Ascending aorta (tissue), 2 donors: ENCODE results near the gene CA10. TPM values are rescaled to one million over a fixed set of nuclear protein-coding genes. Genes with fewer than 3 reads are reported as not detected.

Source experiments
- DNase-seq, 2 donors: peaks; one replicate each; pipeline ENCODE4 v3.0.0-alpha.2; 2019; ENCODE audit warnings: low spot score in 2 of 2
- H3K27ac ChIP-seq, 2 donors: fragments of 200-600 bp; sonication (generic); one replicate each; pipeline ENCODE4 v1.5.1; 2016 to 2017; ENCODE audit warnings: mild to moderate bottlenecking in 1 of 2
- H3K27me3 ChIP-seq: fragments of 200-600 bp; sonication (generic); one replicate; pipeline ENCODE4 v1.5.1; 2017
- H3K36me3 ChIP-seq, 2 donors: fragments of 200-600 bp; sonication (generic); one replicate each; pipeline ENCODE4 v1.5.1; 2016
- H3K4me1 ChIP-seq, 2 donors: fragments of 200-600 bp; sonication (generic); one replicate each; pipeline ENCODE4 v1.5.1; 2016 to 2017; ENCODE audit warnings: mild to moderate bottlenecking in 1 of 2
- H3K4me3 ChIP-seq, 2 donors: fragments of 200-600 bp; sonication (generic); one replicate each; pipeline ENCODE4 v1.5.1; 2016 to 2017; ENCODE audit warnings: mild to moderate bottlenecking in 1 of 2
- H3K9me3 ChIP-seq, 2 donors: fragments of 200-600 bp; sonication (generic); one replicate each; pipeline ENCODE4 v1.5.1; 2016
- intact Hi-C: fragments of 100-400 bp; cut with DNase I; formaldehyde crosslinking; loops from one replicate; pipeline ENCODE4 v1.15.1; 2023
- total RNA-seq: library from RNA; depleted of rRNA; stranded (reverse); fragments of >200 nt; gene quantifications from one replicate; pipeline ENCODE4 v1.1.0, GENCODE V29; 2016
- TF ChIP-seq, protein P1 (sequence below), 3 experiments: fragments of 200-600 bp in 2 of 3; fragments of 450-650 bp in 1 of 3; sonication (generic) in 2 of 3; IDR thresholded peaks; one replicate each; pipeline ENCODE4 v1.5.1; 2016 to 2019; ENCODE audit warnings: antibody characterized with exemption in 3 of 3, mild to moderate bottlenecking in 1 of 3, moderate library complexity in 1 of 3

Gene CA10
- total RNA-seq, 1 donor from 2014 or later: not detected

DNA sequence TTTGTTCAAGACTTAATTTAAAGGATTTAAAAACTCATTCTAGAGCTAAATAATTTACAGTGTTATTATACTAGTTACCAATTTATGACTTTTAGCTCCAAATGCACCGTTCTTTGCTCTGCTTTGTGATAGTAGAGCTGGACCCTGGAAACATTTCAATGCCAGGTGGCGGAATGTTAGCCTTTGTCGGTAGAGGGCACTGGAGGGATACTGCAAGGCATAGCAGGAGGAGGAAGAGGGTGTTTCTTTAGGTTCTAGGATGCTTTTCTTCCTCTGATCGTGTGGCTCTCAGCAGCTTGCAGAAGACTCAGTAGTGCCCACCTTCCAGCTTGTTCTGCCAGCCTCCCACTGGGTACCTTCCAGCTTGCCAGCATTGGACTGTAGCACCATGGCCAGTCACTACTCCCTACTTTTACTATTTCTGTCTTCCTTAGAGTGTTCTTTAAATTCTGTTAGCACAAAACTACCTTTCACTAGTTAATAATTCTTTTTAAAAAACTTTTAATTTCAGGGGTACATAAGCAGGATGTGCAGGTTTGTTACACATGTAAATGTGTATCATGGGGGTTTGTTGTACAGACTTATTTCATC, 572.9 kb downstream of the CA10 start:
- H3K9me3 ChIP-seq: no peaks in the 10 kb centered on the region
- intact Hi-C loops: no loop called here
- no peaks in the 10 kb centered on the region for H3K4me1 ChIP-seq
- no peak overlapping the region for H3K27ac ChIP-seq
- no peaks in the 10 kb centered on the region for H3K36me3 ChIP-seq
- H3K27me3 ChIP-seq: no peaks in the 10 kb centered on the region
- DNase-seq: no peak
- no peak overlapping the region for H3K4me3 ChIP-seq
- TF ChIP-seq, protein P1, sequence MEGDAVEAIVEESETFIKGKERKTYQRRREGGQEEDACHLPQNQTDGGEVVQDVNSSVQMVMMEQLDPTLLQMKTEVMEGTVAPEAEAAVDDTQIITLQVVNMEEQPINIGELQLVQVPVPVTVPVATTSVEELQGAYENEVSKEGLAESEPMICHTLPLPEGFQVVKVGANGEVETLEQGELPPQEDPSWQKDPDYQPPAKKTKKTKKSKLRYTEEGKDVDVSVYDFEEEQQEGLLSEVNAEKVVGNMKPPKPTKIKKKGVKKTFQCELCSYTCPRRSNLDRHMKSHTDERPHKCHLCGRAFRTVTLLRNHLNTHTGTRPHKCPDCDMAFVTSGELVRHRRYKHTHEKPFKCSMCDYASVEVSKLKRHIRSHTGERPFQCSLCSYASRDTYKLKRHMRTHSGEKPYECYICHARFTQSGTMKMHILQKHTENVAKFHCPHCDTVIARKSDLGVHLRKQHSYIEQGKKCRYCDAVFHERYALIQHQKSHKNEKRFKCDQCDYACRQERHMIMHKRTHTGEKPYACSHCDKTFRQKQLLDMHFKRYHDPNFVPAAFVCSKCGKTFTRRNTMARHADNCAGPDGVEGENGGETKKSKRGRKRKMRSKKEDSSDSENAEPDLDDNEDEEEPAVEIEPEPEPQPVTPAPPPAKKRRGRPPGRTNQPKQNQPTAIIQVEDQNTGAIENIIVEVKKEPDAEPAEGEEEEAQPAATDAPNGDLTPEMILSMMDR (IDR thresholded peaks at IDR 0.05): no peak

DNA sequence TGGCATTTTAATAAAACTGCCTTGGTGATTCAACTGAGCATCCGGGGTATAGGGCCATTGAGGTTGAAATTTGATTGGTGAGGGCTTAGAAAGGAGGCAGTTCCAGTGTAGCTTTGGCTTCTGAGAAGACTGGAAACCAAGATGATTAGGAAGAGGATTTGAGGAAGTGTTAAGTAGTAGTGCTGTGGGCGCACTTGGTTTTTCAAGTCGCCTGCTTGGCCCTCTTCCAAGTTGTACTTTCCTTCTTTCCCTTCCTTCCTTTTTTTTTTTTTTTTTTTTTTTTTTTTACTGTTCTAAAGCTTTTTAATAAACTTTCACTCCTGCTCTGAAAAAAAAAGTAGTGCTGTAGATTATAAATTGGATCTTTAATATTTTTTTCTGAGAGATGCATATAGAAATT, 577.6 kb downstream of the CA10 start:
- H3K4me3 ChIP-seq: no peak overlapping the region
- intact Hi-C loops: no loop called here
- no peak for DNase-seq
- H3K36me3 ChIP-seq: no peaks in the 10 kb centered on the region
- H3K4me1 ChIP-seq: no peaks in the 10 kb centered on the region
- no peaks in the 10 kb centered on the region for H3K27me3 ChIP-seq
- no peak overlapping the region for H3K27ac ChIP-seq
- TF ChIP-seq, protein P1 (IDR thresholded peaks at IDR 0.05): no peak
- H3K9me3 ChIP-seq: no peaks in the 10 kb centered on the region
